CD14-positive monocyte (primary cell): Measurements from ENCODE around the gene CAMTA1. TPM values are rescaled to one million over a fixed set of nuclear protein-coding genes. Genes with fewer than 3 reads are reported as not detected.

Experiments
- DNase-seq, 3 donors: peaks; one replicate each; pipeline ENCODE4 v3.0.0-alpha.2; 2011 to 2022
- H2AFZ ChIP-seq: 2 replicates; pipeline ENCODE4 v1.6.0; 2012; ENCODE audit warnings: mild to moderate bottlenecking, low read depth, low read length, inconsistent platforms; ENCODE audit not compliant: insufficient read depth, poor library complexity, severe bottlenecking
- H3K27ac ChIP-seq, 2 donors: 1 replicate in 1 of 2; 2 replicates in 1 of 2; pipeline ENCODE4 v1.5.1; 2012 to 2013; ENCODE audit warnings: low read length in 2 of 2, control low read depth in 1 of 2, inconsistent platforms in 1 of 2, low read depth in 1 of 2, mild to moderate bottlenecking in 1 of 2
- H3K27me3 ChIP-seq, 2 donors: one replicate each; pipeline versions ENCODE4 v1.6.0 to v1.6.1; 2011 to 2013; ENCODE audit warnings: low read length in 2 of 2; ENCODE audit not compliant: control insufficient read depth in 2 of 2, insufficient read depth in 2 of 2
- H3K36me3 ChIP-seq, 2 donors: replicated peaks in 1 of 2; 1 replicate in 1 of 2; 2 replicates in 1 of 2; pipeline versions ENCODE4 v1.5.1 to v1.6.1; 2012 to 2013; ENCODE audit warnings: low read length in 2 of 2, control low read depth in 1 of 2, inconsistent platforms in 1 of 2, mild to moderate bottlenecking in 1 of 2; ENCODE audit not compliant: insufficient read depth in 2 of 2, control insufficient read depth in 1 of 2
- H3K4me1 ChIP-seq, 2 donors: 1 replicate in 1 of 2; 2 replicates in 1 of 2; pipeline versions ENCODE4 v1.5.1 to v1.6.1; 2012 to 2013; ENCODE audit warnings: low read length in 2 of 2, control low read depth in 1 of 2, inconsistent platforms in 1 of 2, mild to moderate bottlenecking in 1 of 2, moderate library complexity in 1 of 2; ENCODE audit not compliant: insufficient read depth in 2 of 2, control insufficient read depth in 1 of 2
- H3K4me2 ChIP-seq: replicated peaks from 2 replicates; pipeline ENCODE3; 2012; ENCODE audit warnings: low read length, moderate library complexity, mild to moderate bottlenecking; ENCODE audit not compliant: poor library complexity, severe bottlenecking; ENCODE audit errors: extremely low read depth
- H3K4me3 ChIP-seq, 3 experiments: fragments of 200-600 bp in 1 of 3; sonication (generic) in 1 of 3; replicated peaks in 1 of 3; 1 replicate in 2 of 3; 2 replicates in 1 of 3; pipeline ENCODE4 v1.5.1; 2011 to 2013; ENCODE audit warnings: low read length in 3 of 3, mild to moderate bottlenecking in 3 of 3, control low read depth in 2 of 3, low read depth in 2 of 3, inconsistent platforms in 1 of 3, moderate library complexity in 1 of 3
- H3K79me2 ChIP-seq: 2 replicates; pipeline ENCODE4 v1.6.0; 2012; ENCODE audit warnings: mild to moderate bottlenecking, control low read depth, inconsistent platforms, low read length, moderate library complexity; ENCODE audit not compliant: insufficient read depth
- H3K9ac ChIP-seq: 2 replicates; pipeline ENCODE4 v1.6.0; 2017; ENCODE audit warnings: low read length, mild to moderate bottlenecking; ENCODE audit not compliant: insufficient read depth, poor library complexity, severe bottlenecking
- H3K9me3 ChIP-seq, 2 donors: replicated peaks in 1 of 2; 1 replicate in 1 of 2; 2 replicates in 1 of 2; pipeline versions ENCODE4 v1.5.1 to v1.6.1; 2012 to 2013; ENCODE audit warnings: low read length in 2 of 2, control low read depth in 1 of 2; ENCODE audit not compliant: control insufficient read depth in 1 of 2, insufficient read depth in 1 of 2
- H4K20me1 ChIP-seq: 2 replicates; pipeline ENCODE4 v1.6.0; 2012; ENCODE audit warnings: mild to moderate bottlenecking, low read length, control low read depth, moderate library complexity; ENCODE audit not compliant: insufficient read depth
- H3K27ac Mint-ChIP-seq, 7 donors: one replicate each; pipeline ENCODE4 v1.8.0; 2020; ENCODE audit warnings: mild to moderate bottlenecking in 7 of 7, mixed read lengths in 7 of 7, moderate library complexity in 6 of 7, inconsistent platforms in 2 of 7
- H3K27me3 Mint-ChIP-seq, 3 donors: one replicate each; pipeline ENCODE4 v1.8.0; 2021 to 2022; ENCODE audit warnings: low read depth in 3 of 3, mild to moderate bottlenecking in 3 of 3, mixed read lengths in 3 of 3, moderate library complexity in 3 of 3, inconsistent platforms in 1 of 3
- H3K36me3 Mint-ChIP-seq, 2 donors: one replicate each; pipeline ENCODE4 v1.8.0; 2020; ENCODE audit warnings: mixed read lengths in 2 of 2, inconsistent platforms in 1 of 2, mild to moderate bottlenecking in 1 of 2
- H3K4me1 Mint-ChIP-seq: one replicate; pipeline ENCODE4 v1.8.0; 2020; ENCODE audit warnings: mild to moderate bottlenecking, mixed read lengths
- H3K4me3 Mint-ChIP-seq, 2 donors: one replicate each; pipeline ENCODE4 v1.8.0; 2020; ENCODE audit warnings: mild to moderate bottlenecking in 2 of 2, mixed read lengths in 2 of 2, moderate library complexity in 1 of 2
- H3K9me3 Mint-ChIP-seq, 7 donors: one replicate each; pipeline ENCODE4 v1.8.0; 2020 to 2022; ENCODE audit warnings: mixed read lengths in 7 of 7, mild to moderate bottlenecking in 6 of 7, moderate library complexity in 6 of 7, inconsistent platforms in 2 of 7
- CTCF ChIP-seq: fragments of 200-600 bp; IDR thresholded peaks from one replicate; pipeline ENCODE4 v1.8.0; 2022; ENCODE audit warnings: antibody characterized with exemption, mild to moderate bottlenecking
- WGBS: methylation state at CpG from one replicate; pipeline ENCODE4 v1.1.5; 2013; ENCODE audit warnings: missing lambda C conversion rate; ENCODE audit not compliant: insufficient coverage; 5-methylcytosine and 5-hydroxymethylcytosine counted together
- intact Hi-C, 2 donors: fragments of 100-400 bp; cut with micrococcal nuclease; formaldehyde crosslinking; loops; one replicate each; pipeline versions ENCODE4 v1.15.0 to v1.15.1; 2023
- polyA plus RNA-seq, 3 donors: library from polyadenylated mRNA; depleted of rRNA in 1 of 3; unstranded in 2 of 3; stranded (reverse) in 1 of 3; fragments of 300-500 nt in 2 of 3; fragments of >200 nt in 1 of 3; fragmentation: Illumina TruSeq in 2 of 3; gene quantifications; 1 replicate in 2 of 3; 2 replicates in 1 of 3; pipeline ENCODE4 v1.2.3, GENCODE V29; 2012 to 2021

CAMTA1 gene
- polyA plus RNA-seq, 3 donors, result 52.0 to 89.6 (median 78.3) TPM

- Histone ChIP-seq H3K27ac (no peak overlapping the region), H2AFZ (no peak overlapping the region), H3K36me3 (no peaks in the 10 kb centered on the region), H3K79me2 (no peaks in the 10 kb centered on the region), H4K20me1 (no peaks in the 10 kb centered on the region), H3K9me3 (no peaks in the 10 kb centered on the region), H3K27me3 (no peaks in the 10 kb centered on the region), H3K4me2 (no peak overlapping the region), H3K9ac (no peak overlapping the region), H3K4me1 (no peaks in the 10 kb centered on the region), H3K4me3 (no peak overlapping the region)
- Mint-ChIP-seq H3K27me3 (peaks cover 4 to 13% (median 10%) of the 10 kb centered on the region in 3 donors), H3K4me1 (no peaks in the 10 kb centered on the region), H3K9me3 (no peaks in the 10 kb centered on the region), H3K4me3 (no peak overlapping the region), H3K27ac (no peak overlapping the region), H3K36me3 (no peaks in the 10 kb centered on the region)
- no peak for TF ChIP-seq CTCF
- no peak for DNase-seq
- intact Hi-C loops, result no loop called here
- WGBS, result 76% methylated on average over 16 of the region's 24 CpGs
Observed at GRCh38 chr1:7621334-7622219, 836.3 kb downstream of the CAMTA1 start.

DNA sequence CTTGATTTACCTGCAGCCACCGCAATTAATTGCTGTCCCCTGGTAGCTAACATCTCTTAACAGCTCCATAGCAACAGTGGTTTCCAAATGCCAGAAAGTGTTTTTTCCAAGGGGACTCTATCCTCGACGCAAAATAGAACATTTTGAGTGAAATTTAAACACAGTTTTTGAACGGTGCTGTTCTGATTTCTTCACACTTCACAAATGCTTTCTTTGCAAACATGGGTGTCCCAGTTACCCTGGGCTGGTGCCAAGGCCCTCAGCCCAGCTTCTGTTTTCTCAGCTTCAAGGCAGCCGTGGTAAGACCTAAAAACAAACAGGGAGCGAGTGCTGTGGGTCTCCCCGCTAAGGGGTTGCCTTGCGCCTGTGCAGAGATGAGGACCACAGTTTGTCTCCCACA, 838.6 kb downstream of the CAMTA1 start:
- H3K27ac Mint-ChIP-seq, result no peak overlapping the region
- H3K36me3 Mint-ChIP-seq, result no peaks in the 10 kb centered on the region
- DNase-seq, result no peak
- TF ChIP-seq CTCF, result no peak
- WGBS, result 91% methylated on average over 8 of the region's 8 CpGs
- Histone ChIP-seq H3K4me1 (no peaks in the 10 kb centered on the region), H3K27ac (no peak overlapping the region), H3K9ac (no peak overlapping the region), H3K79me2 (no peaks in the 10 kb centered on the region), H4K20me1 (no peaks in the 10 kb centered on the region), H3K36me3 (no peaks in the 10 kb centered on the region), H3K9me3 (no peaks in the 10 kb centered on the region), H2AFZ (no peak overlapping the region), H3K27me3 (no peaks in the 10 kb centered on the region), H3K4me3 (no peak overlapping the region), H3K4me2 (no peak overlapping the region)
- no peak overlapping the region for H3K4me3 Mint-ChIP-seq
- no peaks in the 10 kb centered on the region for H3K9me3 Mint-ChIP-seq
- H3K27me3 Mint-ChIP-seq, result peaks cover 1 to 12% (median 12%) of the 10 kb centered on the region in 3 donors
- intact Hi-C loops, result no loop called here
- H3K4me1 Mint-ChIP-seq, result no peaks in the 10 kb centered on the region
